ENCODE results near the gene FRMD1.

The FRMD1 gene

GRCh38 chr6:168012431-168013249 lies 66.4 kb downstream of the FRMD1 start:
- no peak for DNase-seq (ENCODE audit: extremely low read depth, low read depth)
- TF ChIP-seq, protein P1, sequence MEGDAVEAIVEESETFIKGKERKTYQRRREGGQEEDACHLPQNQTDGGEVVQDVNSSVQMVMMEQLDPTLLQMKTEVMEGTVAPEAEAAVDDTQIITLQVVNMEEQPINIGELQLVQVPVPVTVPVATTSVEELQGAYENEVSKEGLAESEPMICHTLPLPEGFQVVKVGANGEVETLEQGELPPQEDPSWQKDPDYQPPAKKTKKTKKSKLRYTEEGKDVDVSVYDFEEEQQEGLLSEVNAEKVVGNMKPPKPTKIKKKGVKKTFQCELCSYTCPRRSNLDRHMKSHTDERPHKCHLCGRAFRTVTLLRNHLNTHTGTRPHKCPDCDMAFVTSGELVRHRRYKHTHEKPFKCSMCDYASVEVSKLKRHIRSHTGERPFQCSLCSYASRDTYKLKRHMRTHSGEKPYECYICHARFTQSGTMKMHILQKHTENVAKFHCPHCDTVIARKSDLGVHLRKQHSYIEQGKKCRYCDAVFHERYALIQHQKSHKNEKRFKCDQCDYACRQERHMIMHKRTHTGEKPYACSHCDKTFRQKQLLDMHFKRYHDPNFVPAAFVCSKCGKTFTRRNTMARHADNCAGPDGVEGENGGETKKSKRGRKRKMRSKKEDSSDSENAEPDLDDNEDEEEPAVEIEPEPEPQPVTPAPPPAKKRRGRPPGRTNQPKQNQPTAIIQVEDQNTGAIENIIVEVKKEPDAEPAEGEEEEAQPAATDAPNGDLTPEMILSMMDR (IDR thresholded peaks at IDR 0.05; ENCODE audit: low read depth, low read length): no peak

DNA sequence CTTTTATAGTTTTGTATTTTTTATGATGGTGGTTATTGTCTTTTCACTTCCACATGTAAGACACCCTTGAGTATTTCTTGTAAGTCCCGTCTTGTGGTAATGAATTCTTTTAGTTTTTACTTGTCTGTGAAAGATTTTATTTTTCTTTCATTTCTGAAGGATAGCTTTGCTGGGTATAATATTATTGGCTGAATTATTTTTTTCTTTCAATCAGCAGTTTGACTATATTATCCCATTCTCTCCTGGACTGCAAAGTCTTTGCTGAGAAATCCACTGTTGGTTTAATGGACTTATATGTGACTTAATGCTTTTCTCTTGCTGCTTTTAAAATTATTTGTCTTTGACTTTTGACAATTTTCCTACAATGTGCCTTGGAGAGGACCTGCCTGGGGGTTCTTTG lies 67.7 kb downstream of the FRMD1 start:
- TF ChIP-seq, protein P1 (IDR thresholded peaks at IDR 0.05; ENCODE audit: low read depth, low read length): no peak
- DNase-seq (ENCODE audit: extremely low read depth, low read depth): no peak

GRCh38 chr6:168009331-168009730 lies 69.7 kb downstream of the FRMD1 start:
- TF ChIP-seq, protein P1 (IDR thresholded peaks at IDR 0.05; ENCODE audit: low read depth, low read length): no peak
- no peak for DNase-seq (ENCODE audit: extremely low read depth, low read depth)

GRCh38 chr6:168007592-168008338 lies 71.2 kb downstream of the FRMD1 start:
- TF ChIP-seq, protein P1 (IDR thresholded peaks at IDR 0.05; ENCODE audit: low read depth, low read length): no peak
- DNase-seq (ENCODE audit: extremely low read depth, low read depth): peak; percentile 97

DNA sequence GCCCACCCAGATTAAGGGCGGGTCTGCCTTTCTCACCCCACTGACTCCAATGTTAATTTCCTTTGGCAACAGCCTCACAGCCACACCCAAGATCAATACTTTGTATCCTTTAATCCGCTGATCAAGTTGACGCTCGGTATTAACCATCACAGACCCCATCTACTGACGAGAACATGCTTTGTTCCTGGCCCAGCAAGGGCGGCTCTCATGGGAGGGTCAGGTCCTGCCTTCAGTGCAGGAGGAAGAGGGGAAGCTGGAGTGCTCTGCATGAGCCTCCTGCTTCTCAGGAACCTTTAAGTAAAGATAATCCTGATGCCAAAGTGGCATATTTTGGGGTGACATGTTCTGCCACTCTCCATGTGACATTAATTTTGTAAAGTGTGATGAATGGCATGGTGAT lies 73.2 kb downstream of the FRMD1 start:
- no peak for DNase-seq (ENCODE audit: extremely low read depth, low read depth)
- TF ChIP-seq, protein P1 (IDR thresholded peaks at IDR 0.05; ENCODE audit: low read depth, low read length): no peak

DNA sequence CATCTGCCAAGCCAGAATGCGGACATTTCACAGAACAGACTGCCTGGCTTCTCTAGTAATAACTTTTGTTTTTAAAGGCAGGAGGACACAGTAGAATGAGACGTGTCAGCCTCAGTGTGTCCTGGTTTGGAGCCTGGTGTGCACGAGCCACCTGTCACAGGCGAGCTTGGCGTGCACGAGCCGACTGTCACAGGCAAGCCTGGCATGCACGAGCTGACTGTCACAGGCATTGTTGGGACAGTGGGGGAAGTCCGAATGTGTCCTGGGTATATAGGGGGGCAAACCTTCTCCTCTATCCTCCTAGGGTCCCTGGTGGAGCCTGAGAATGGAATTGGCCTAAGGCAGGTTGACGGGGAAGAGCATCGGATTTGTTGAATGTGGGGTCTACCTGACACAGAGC lies 74.1 kb downstream of the FRMD1 start:
- DNase-seq (ENCODE audit: extremely low read depth, low read depth): no peak
- TF ChIP-seq, protein P1 (IDR thresholded peaks at IDR 0.05; ENCODE audit: low read depth, low read length): no peak

DNA sequence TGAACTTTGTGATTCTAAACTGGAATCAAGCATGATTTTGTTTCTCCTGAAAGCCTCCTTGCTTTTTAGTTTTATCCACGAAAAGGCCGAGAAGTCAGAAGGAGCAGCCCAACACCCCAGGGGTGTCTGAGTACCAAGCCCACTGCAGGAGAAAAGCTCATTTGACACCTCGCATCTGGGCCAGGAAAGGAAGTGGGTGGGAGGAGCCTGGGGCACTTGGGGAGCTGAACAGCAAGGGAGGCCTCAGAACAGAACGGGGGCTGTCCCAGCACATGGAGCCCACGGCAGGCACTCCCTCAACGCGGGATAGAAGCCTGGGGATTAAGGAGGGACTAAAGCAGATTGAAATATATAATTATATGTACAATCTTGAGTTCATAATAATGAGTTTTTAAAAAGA lies 75.0 kb downstream of the FRMD1 start:
- DNase-seq (ENCODE audit: extremely low read depth, low read depth): no peak
- TF ChIP-seq, protein P1 (IDR thresholded peaks at IDR 0.05; ENCODE audit: low read depth, low read length): no peak

Data from AG09319 (cell line).